ENCODE results near the gene MYO5B. TPM values are rescaled to one million over a fixed set of nuclear protein-coding genes. Genes with fewer than 3 reads are reported as not detected.

The MYO5B gene
- total RNA-seq, 4 donors from 2014 or later, result 1.9 to 18.3 (median 4.4) TPM

DNA sequence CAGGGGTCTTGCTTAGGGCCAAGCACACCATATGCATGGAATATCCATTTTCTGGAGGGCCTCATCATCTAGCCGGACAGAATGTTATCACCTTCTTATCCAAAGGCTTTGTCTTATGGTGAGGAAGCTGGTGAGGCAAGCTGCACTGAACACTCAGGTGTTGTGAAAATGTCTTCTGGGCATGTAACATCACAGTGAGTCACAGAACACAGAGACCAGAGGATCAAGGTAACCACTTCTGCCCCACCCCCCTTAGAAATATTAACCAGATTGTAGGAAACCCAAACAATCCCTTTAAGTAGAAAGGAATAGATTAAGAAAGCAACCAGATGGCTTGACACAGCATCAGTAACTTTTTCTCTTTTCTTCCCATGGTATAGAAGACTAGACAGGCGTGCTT is 51.1 kb downstream of the MYO5B start:
- no peaks in the 10 kb centered on the region for H3K36me3 ChIP-seq

DNA sequence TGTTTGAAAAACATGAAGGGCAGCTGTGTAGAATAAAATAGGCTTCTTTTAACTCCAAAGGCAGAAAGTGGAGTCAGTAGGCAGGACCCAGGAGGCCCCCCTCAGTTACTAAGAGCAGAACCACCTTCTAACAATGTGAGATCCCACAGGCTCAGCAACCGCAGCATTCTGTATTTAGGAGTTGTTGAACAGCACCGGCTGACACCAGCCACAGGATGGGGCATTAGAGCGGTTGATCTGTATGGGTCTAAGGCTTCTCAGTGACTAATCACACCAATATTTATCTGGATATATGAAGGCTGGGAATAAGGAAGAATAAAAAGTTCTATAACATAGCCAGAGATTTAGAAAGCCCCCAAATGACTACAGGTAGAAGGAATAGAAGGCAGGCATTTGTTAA is 51.7 kb downstream of the MYO5B start:
- Histone ChIP-seq H3K4me3 (no peak overlapping the region), H3K27ac (no peak overlapping the region), H3K9me3 (no peaks in the 10 kb centered on the region), H3K36me3 (no peaks in the 10 kb centered on the region), H3K4me1 (no peaks in the 10 kb centered on the region), H3K27me3 (peaks cover 9% of the 10 kb centered on the region)
- no peak for ATAC-seq
- WGBS, 2 donors (ENCODE audit: low coverage in 1 of 2), result 52 to 73% methylated on average over 3 of the region's 3 CpGs
- TF ChIP-seq, protein P1, sequence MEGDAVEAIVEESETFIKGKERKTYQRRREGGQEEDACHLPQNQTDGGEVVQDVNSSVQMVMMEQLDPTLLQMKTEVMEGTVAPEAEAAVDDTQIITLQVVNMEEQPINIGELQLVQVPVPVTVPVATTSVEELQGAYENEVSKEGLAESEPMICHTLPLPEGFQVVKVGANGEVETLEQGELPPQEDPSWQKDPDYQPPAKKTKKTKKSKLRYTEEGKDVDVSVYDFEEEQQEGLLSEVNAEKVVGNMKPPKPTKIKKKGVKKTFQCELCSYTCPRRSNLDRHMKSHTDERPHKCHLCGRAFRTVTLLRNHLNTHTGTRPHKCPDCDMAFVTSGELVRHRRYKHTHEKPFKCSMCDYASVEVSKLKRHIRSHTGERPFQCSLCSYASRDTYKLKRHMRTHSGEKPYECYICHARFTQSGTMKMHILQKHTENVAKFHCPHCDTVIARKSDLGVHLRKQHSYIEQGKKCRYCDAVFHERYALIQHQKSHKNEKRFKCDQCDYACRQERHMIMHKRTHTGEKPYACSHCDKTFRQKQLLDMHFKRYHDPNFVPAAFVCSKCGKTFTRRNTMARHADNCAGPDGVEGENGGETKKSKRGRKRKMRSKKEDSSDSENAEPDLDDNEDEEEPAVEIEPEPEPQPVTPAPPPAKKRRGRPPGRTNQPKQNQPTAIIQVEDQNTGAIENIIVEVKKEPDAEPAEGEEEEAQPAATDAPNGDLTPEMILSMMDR (IDR thresholded peaks at IDR 0.05), result no peak

More for the DNA sequence above, 51.1 kb downstream of the MYO5B start:
- H3K9me3 ChIP-seq, result no peaks in the 10 kb centered on the region
- H3K4me3 ChIP-seq, result no peak overlapping the region
- no peak for ATAC-seq
- TF ChIP-seq POLR2AphosphoS5 (IDR thresholded peaks at IDR 0.05), result no peak
- TF ChIP-seq, protein P1 (IDR thresholded peaks at IDR 0.05), result no peak
- no peak for TF ChIP-seq POLR2A (IDR thresholded peaks at IDR 0.05)
- no peak for TF ChIP-seq EP300 (IDR thresholded peaks at IDR 0.05)
- no peaks in the 10 kb centered on the region for H3K4me1 ChIP-seq
- H3K27me3 ChIP-seq, result peaks cover 9% of the 10 kb centered on the region
- no peak overlapping the region for H3K27ac ChIP-seq
- 87% methylated on average over 2 of the region's 2 CpGs; no CpG with 5 or more reads in 1 of the 2 donors for WGBS, 2 donors (ENCODE audit: low coverage in 1 of 2)

DNA sequence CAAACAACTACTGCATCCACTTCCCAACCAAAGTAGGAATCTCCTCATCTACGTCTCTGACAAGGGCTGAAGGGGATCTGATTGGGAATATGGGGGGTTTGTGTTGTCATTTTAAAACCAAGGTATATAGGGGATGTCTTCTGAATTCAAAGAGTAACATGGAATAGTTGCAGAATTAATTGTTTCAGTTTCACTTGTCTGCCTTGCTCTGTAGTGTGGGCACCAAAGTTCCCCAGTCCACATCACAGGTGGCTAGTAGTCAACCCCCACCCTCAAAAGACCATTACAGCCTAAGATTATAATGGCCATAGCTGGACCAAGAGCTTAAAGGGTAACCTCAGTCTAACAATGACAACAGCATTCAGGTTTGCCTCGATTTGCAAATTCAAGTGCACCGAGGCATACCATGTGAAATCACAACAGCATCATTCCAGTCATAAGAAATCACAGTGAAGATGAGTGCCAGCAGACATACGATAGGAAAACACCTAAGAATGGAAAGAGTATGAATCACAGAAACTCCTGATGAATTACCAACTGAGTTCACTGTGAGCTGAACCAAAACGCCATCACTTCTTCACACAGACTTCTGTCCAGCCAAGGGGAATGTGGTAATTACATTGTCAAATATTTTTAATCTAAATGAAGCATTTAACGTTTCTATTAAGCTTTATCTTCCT is 52.4 kb downstream of the MYO5B start:
- Histone ChIP-seq H3K9me3 (no peaks in the 10 kb centered on the region), H3K4me3 (no peak overlapping the region), H3K4me1 (no peaks in the 10 kb centered on the region), H3K27me3 (peaks cover 9% of the 10 kb centered on the region), H3K36me3 (no peaks in the 10 kb centered on the region), H3K27ac (no peak overlapping the region)
- ATAC-seq, result no peak
- TF ChIP-seq EP300 (IDR thresholded peaks at IDR 0.05) (no peak), POLR2A (IDR thresholded peaks at IDR 0.05) (no peak), POLR2AphosphoS5 (IDR thresholded peaks at IDR 0.05) (no peak)
- TF ChIP-seq, protein P1 (IDR thresholded peaks at IDR 0.05), result no peak
- 55 to 71% methylated on average over 6 of the region's 6 CpGs for WGBS, 2 donors (ENCODE audit: low coverage in 1 of 2)

DNA sequence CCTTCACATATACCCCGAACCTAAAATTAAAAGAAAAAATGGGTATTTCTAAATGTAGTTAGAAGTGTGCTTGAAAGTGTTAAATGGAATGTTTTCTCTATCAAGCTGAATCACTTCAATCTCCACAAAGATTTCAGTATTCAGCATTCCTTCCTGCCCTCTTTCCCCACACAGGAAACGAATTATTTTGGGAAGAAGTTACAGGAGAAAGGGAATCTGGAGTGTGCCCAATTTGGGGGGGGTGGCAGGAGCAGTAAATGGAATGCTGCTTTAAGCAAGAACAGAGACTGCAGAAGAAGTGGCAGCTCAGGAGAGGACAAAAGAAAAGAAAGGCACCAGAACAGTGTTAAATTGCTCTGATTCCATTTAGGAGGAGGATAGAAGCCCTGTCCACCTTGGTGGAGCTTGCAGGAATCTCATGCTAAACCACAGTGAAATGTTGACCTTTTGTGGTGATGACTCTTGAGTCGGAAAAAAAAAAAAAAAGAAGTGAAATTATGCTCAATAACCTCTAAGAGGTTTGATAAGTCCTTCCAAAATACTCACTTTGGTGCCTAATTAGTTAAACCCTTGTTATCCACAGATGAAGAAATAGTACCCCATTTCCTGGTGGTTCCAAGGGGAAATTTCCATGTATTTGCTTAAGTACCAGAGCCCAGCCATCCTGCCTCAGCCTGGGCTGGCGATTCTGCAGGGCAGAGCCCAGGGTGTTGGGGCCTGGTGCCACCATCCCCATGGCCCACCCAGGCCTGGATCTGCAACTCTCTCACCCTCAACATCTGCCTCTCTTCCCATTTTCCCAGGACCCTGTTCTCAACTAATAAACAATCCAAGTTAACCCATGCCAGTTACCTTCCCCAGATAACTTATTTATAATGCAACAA is 56.5 kb downstream of the MYO5B start:
- no peak for TF ChIP-seq EP300 (IDR thresholded peaks at IDR 0.05)
- TF ChIP-seq POLR2A (IDR thresholded peaks at IDR 0.05), result no peak
- no peak for TF ChIP-seq POLR2AphosphoS5 (IDR thresholded peaks at IDR 0.05)
- Histone ChIP-seq H3K4me1 (no peaks in the 10 kb centered on the region), H3K36me3 (no peaks in the 10 kb centered on the region), H3K27me3 (peaks cover 12% of the 10 kb centered on the region), H3K27ac (no peak overlapping the region), H3K9me3 (no peaks in the 10 kb centered on the region), H3K4me3 (no peak overlapping the region)
- WGBS, 2 donors (ENCODE audit: low coverage in 1 of 2), result 57 to 60% methylated on average over 3 of the region's 4 CpGs
- no peak for ATAC-seq

DNA sequence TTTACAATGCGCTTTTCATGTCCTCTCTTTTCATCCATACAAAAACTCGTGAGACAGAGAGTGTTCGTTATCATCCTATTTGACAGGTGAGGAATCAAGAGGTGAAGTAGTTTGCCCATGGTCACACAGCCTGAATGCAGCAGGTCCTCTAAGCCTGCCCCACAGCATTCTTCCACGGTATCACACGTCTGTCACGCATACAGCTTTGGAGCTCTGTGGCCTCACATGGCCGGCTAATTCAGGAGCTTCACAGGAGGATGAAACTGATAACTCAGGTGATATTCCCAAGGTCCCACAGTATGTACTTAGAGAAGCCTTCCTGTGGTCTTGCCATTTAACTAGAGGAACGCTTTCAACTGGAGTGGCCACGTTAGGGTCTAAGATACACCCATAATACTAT is 59.0 kb downstream of the MYO5B start:
- no peak for TF ChIP-seq EP300 (IDR thresholded peaks at IDR 0.05)
- TF ChIP-seq, protein P1 (IDR thresholded peaks at IDR 0.05), result no peak
- no peak for TF ChIP-seq POLR2A (IDR thresholded peaks at IDR 0.05)
- no peak for TF ChIP-seq POLR2AphosphoS5 (IDR thresholded peaks at IDR 0.05)
- Histone ChIP-seq H3K9me3 (no peaks in the 10 kb centered on the region), H3K27ac (no peak overlapping the region), H3K4me3 (no peak overlapping the region), H3K4me1 (no peaks in the 10 kb centered on the region), H3K36me3 (no peaks in the 10 kb centered on the region), H3K27me3 (peaks cover 11% of the 10 kb centered on the region)
- ATAC-seq, result no peak
- WGBS, 2 donors (ENCODE audit: low coverage in 1 of 2), result 65 to 77% methylated on average over 5 to 8 of the region's 9 CpGs
